CD4-positive, alpha-beta T cell treated with Interleukin-4 for 1 hour (primary cell): Measurements from ENCODE around the gene B3GAT3.
A peak's percentile ranks its signal among the peaks of the same experiment; 100 is the strongest.
"Not testable (repeated sequence)": the region's sequence is repeated elsewhere in the genome, so short reads cannot be mapped to it uniquely, and the experiment has no call there.

ENCODE experiments used
- DNase-seq, 2 donors: peaks; one replicate each; pipeline ENCODE4 v3.0.0-alpha.2; 2020 to 2022

B3GAT3 gene

DNA sequence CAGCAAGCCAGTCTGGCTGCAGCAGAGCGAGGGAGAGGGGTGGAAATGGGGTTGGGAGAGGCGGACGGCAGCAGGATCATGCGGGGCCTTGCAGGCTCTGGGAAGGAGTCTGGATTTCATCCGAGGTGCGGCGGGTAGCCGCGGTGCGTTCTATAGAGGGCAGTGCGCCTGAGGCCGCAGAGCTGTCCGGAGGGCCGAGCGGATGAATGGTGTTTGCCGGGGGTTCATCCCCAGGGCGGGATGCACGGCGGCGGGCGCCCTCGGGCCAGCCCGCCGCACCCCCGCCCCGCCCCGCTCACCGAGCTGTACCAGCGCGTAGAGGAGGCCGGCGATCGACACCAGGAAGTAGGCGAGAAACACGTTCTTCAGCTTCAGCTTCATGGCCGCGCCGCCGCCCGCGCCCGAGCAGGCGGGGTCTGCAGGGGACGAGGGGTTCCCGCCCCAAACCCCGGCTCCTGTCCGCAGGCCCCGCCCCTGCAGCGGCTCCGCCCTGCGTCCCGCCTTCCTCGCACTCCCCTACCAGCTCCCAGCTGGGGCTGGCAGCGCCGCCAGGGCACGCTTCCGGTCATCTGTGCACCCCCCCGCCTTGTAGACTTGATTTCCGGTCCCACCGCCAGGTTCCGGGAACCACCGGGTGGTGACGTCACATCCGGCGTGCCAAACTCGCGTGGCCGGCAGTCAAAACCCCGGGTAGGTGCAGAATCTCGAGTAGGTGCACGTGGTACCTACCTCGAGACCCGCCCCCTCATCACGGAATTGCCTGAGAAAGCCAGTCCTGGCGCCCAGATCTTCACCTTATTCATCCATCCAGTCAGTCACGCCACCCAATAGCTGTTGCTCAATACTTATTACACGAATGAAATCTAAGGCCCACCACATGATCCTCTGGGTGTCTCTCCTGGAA is at the start of gene B3GAT3:
B3GAT3 (minus strand) TSS at position 420 of the 904 bp plus-strand sequence; CDS start at position 381, 39 bp downstream.
- peak; percentile 99 for DNase-seq

GRCh38 chr11:62671236-62671607 is 49.4 kb upstream of the B3GAT3 start:
- DNase-seq, result no peak

- no peak for DNase-seq
Observed at GRCh38 chr11:62669420-62670161, 47.8 kb upstream of the B3GAT3 start.

GRCh38 chr11:62667460-62667859 is 45.7 kb upstream of the B3GAT3 start:
- DNase-seq, result no peak

GRCh38 chr11:62666259-62666926 is 44.6 kb upstream of the B3GAT3 start:
- DNase-seq, result no peak

- peak; percentile 62 to 67 for DNase-seq
Observed at GRCh38 chr11:62665599-62666258, 43.9 kb upstream of the B3GAT3 start.

DNA sequence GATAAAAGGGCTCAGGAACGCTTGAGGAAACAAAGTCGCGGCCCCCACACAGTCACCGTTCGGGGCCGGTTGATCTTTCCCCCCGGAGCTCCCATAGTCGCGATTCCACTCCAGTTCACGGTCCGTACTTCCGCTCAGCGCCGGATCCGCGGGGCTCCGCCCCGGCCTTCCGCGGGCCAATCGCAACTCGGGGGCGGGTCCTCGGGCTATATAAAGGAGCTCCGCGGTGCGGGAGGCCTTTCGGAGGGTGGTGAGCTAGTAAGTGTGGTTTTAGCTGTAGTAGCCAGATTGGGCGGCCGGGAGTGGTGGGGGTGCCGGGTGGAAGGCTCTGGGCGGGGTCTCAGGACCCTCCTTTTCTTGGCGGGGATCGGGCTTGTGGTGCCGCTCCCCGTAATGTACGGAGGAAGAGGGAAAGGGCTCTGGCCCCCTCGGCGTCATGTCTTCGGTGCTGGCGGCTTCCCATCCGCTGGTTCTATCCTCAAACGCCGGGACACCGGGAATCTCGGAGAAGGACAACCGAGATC is 43.4 kb upstream of the B3GAT3 start, which contains the start of the genes C11orf98 and CSKMT:
C11orf98 (minus strand) TSS at position 136 of the 524 bp plus-strand sequence; CDS start at position 95, 41 bp downstream.
CSKMT (plus strand) TSS at position 238 of the 524 bp plus-strand sequence. CDS start 568 bp downstream, outside the sequence.
- DNase-seq, result peak; percentile 95 to 97

GRCh38 chr11:62664405-62665074 is 42.8 kb upstream of the B3GAT3 start:
- DNase-seq, result peak; percentile 65

DNA sequence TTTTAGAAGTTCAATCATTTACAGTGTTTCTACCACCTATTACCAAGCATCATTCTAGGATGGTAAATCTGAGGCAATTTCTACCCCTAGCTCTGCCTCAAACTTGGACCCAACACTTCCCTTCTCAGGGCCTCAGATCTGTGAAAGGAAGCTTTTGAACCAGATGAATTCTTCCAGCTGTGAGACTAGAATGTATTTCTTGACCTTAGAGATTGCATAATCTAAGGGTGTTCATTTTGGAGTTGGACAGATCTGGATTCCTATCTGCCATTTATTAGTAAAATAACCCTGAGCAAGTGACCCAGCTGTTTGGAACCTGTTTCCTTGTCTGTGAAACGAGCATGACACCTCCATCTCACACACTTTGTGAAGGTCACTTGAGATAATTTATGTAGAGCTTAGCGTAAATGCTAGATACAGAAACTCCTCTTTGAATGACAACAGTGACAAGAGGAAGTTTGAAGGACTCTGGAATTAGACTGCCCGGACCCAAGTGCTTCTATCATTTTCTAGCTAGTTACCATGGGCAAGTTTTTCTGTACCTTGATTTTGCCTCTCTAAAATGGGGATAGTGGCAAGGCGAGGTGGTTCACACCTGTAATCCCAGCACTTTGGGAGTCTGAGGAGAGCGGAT is 35.1 kb upstream of the B3GAT3 start:
- DNase-seq, result no peak

DNA sequence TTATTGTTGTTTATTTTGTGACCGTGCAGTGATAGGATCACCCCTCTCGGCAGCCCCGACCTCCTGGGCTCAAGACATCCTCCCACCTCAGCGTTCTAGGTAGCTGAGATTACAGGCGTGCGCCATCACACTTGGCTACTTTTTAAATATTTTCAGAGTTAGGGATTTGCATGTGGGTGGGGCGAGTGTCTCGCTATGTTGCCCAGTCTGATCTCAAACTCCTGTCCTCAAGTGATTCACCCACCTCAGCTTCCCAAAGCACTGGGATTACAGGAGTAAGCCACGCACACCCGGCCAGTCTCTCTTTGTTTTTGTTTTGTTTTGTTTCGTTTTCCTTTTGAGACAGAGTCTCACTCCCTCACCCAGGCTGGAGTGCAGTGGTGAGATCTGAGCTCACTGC is 32.5 kb upstream of the B3GAT3 start:
- DNase-seq, result no peak

- DNase-seq, result peak in 1 of 2 donors; percentile 81
Observed at GRCh38 chr11:62652161-62653006, 30.6 kb upstream of the B3GAT3 start.

GRCh38 chr11:62650283-62650682 is 28.5 kb upstream of the B3GAT3 start:
- not testable (repeated sequence) for DNase-seq

DNA sequence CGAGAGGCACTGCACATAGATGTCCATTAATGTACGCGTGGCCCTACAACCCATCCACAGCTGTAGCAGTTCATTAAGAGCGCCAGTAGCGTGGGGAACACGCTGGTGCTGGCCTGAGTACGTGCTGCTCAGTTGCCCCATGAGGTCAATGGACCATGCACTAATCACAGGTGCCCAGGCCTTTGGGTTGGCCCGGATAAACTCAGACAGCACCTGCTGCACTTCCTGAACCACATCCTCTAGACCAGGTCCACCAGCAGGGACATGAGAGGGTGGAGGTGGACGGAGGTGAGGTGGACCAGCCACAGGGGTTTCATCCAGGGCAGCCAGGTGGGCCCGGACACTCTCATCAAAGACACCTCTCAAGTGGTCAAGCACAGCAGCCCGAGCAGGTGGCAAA is 27.7 kb upstream of the B3GAT3 start:
- no peak for DNase-seq

GRCh38 chr11:62648967-62649364 is 27.2 kb upstream of the B3GAT3 start:
- DNase-seq, result no peak

DNA sequence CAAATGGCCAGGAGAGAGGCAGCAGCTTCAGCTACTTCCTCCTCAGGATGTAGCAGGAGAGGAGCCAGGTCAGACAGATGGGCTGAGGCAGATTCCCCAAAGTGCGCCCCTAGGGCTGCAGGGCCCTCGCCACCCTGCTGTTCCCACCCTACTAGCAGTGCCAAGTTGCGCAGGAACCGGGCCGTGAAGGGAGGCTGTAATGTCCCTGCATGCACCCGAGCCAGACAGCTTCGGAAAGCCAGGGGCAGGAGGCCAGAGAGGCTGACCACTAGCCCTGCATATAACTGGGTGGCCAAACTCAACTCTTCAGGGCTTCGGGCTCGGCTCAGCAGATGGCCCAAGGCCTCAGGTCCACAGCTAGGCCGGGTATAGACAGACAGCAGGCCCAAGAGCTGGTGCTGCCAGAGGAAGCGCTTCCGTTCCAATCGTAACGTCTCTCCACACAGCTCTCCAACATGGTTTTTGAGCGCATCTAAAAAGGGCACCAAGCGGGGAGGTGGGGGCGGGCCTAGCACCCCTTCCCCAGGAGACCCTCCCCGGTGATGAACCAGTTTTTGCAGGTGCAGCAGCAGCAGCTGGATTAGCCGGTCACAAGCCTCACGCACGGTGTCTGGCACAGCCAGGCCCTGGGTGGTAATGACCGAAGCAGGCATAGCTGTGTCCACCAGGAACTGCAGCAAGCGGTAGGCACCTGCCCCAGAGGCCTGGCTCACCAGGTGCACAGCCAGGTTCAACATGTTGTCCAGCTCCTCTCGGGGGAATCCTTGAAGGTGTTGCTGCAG is 26.6 kb upstream of the B3GAT3 start:
- no peak for DNase-seq

DNA sequence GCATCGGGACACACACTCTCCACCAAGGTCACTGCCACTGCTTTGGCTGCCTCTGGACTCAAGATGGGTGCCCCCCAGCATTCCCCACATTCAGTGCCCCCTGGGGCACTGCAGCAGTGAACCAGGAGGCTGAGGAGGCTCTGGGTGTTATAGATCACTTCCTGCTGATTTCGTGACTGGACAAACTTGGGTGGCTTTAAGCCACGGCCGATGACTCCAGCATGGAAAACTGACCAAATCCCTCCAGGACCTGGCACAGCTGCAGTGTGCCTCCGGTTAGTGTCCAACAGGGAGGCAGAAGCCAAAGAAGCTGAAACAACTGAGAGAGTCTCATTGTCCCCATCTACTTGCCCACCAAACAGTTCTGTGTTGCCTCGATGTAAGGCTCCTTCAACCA is 25.8 kb upstream of the B3GAT3 start:
- no peak for DNase-seq

DNA sequence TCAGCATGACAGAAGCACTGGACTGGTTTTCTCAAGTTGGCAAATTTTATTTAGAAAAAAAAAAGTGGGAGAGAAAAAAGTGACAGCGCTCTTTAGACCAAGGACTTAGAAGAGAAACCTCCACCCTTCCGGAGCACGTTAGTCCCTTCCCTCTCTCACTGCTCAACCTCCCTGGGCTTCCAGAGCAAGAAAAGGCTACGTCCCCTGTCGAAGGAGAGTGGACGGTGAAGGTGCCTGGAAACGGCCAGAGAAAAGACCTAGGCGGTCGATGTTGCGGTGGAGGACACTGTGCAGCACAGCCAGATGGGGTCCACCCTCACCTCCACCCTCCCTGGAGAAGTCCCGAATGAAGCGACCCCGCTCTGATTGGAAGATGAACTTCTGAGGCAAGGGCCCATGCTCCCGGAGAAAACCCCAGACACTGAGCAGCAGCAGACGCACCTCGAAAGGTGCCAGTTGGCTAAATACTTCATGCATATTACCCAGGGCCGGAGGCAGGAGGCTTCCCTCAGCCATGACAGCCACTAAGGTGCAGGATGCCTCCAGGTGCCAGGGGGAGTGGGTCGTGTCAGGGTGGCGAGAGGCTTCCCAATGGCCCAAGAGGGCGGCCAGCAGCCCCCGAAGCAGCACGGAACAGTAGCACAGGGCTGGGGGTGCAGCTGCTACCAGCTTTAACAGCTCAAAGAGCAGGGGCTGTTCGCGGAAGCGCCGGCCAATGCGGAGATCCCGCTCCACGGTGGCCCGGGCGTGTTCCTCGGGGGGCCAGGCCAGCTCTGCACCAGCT is 25.2 kb upstream of the B3GAT3 start:
- no peak for DNase-seq
